RWPE2 (cell line): ENCODE data around the gene SERPINI1.
A peak's percentile ranks its signal among the peaks of the same experiment; 100 is the strongest.

Experiments
- ATAC-seq: fragments of 200-7000 bp; cut with Tn5 transposase; 3 replicates; pipeline ENCODE4 v1.9.1; 2021; ENCODE audit warnings: low read depth
- DNase-seq: peaks from one replicate; pipeline ENCODE4 v3.0.0-alpha.2; 2020; ENCODE audit warnings: low spot score
- H3K27ac ChIP-seq: fragments of 450-650 bp; 2 replicates; pipeline ENCODE4 v1.5.1; 2017; ENCODE audit warnings: mild to moderate bottlenecking; ENCODE audit not compliant: poor library complexity, severe bottlenecking
- H3K27me3 ChIP-seq: fragments of 250-450 bp; sonication (Bioruptor Pico); 2 replicates; pipeline ENCODE4 v1.5.1; 2021; ENCODE audit warnings: mild to moderate bottlenecking, moderate library complexity; ENCODE audit not compliant: insufficient read depth, poor library complexity, severe bottlenecking
- H3K36me3 ChIP-seq: fragments of 250-450 bp; sonication (Bioruptor Pico); 2 replicates; pipeline ENCODE4 v1.5.1; 2020; ENCODE audit warnings: low read depth, mild to moderate bottlenecking, moderate library complexity
- H3K4me1 ChIP-seq: fragments of 250-450 bp; sonication (Bioruptor Pico); 2 replicates; pipeline ENCODE4 v1.5.1; 2021; ENCODE audit warnings: mild to moderate bottlenecking, moderate library complexity; ENCODE audit not compliant: insufficient read depth, poor library complexity, severe bottlenecking
- H3K4me3 ChIP-seq: fragments of 250-450 bp; sonication (Bioruptor Pico); 2 replicates; pipeline ENCODE4 v1.5.1; 2021; ENCODE audit warnings: mild to moderate bottlenecking, moderate library complexity; ENCODE audit not compliant: severe bottlenecking
- H3K9me3 ChIP-seq: fragments of 250-450 bp; sonication (Bioruptor Pico); 2 replicates; pipeline ENCODE4 v1.5.1; 2021; ENCODE audit warnings: mild to moderate bottlenecking, moderate library complexity; ENCODE audit not compliant: severe bottlenecking
- TF ChIP-seq, protein P1 (sequence below): fragments of 450-650 bp; IDR thresholded peaks from one replicate; pipeline ENCODE4 v1.5.1; 2017; ENCODE audit warnings: mild to moderate bottlenecking, moderate library complexity; ENCODE audit not compliant: poor library complexity, severe bottlenecking

The SERPINI1 gene

DNA sequence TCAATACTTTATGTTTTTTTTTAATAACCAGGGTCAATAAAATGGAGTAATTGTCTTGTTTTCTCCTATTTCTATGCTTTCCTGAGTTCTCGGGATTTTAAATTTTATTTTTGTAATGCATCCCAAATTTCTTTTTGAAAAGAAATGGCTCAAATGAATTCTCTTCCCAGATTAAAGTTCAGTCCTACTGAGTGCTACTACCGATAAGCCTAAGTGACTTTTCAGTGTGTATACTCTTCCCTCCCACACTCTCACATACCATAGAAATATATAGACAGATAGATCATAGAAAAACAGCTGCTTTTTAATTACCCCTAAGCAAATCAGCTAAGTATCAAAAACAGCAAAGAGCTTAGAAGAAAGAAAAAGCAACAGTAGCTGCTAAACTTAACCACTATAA lies 1.5 kb downstream of the SERPINI1 start:
- Histone ChIP-seq H3K27ac (no peak overlapping the region), H3K9me3 (no peaks in the 10 kb centered on the region), H3K4me3 (peak overlapping the region; percentile 65), H3K4me1 (peaks cover 20% of the 10 kb centered on the region), H3K36me3 (peaks cover 10% of the 10 kb centered on the region), H3K27me3 (no peaks in the 10 kb centered on the region)
- TF ChIP-seq, protein P1, sequence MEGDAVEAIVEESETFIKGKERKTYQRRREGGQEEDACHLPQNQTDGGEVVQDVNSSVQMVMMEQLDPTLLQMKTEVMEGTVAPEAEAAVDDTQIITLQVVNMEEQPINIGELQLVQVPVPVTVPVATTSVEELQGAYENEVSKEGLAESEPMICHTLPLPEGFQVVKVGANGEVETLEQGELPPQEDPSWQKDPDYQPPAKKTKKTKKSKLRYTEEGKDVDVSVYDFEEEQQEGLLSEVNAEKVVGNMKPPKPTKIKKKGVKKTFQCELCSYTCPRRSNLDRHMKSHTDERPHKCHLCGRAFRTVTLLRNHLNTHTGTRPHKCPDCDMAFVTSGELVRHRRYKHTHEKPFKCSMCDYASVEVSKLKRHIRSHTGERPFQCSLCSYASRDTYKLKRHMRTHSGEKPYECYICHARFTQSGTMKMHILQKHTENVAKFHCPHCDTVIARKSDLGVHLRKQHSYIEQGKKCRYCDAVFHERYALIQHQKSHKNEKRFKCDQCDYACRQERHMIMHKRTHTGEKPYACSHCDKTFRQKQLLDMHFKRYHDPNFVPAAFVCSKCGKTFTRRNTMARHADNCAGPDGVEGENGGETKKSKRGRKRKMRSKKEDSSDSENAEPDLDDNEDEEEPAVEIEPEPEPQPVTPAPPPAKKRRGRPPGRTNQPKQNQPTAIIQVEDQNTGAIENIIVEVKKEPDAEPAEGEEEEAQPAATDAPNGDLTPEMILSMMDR: no peak
- ATAC-seq (no peak), DNase-seq (no peak)

DNA sequence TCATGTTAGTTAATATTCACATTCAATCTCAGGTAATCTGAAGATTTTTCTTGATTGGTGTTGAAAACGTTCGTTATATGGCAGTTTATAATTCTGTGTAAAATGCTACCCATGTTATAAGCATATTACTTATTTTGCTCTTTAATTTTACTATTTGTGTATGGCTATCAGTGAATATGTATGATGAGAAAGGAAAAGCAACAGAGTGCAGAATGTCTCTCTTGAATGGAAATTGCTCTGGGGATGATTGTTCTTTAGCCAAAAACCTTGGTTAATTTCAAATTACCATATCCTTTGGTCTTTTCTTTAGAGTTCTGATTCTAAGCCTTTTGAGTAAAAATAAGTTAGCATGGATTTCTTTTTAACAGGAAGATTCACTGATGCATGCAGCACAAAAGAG lies 2.5 kb downstream of the SERPINI1 start:
- no peaks in the 10 kb centered on the region for H3K9me3 ChIP-seq
- H3K27me3 ChIP-seq: no peaks in the 10 kb centered on the region
- DNase-seq (no peak), ATAC-seq (no peak)
- peaks cover 9% of the 10 kb centered on the region for H3K4me1 ChIP-seq
- H3K4me3 ChIP-seq: no peak overlapping the region
- no peak overlapping the region for H3K27ac ChIP-seq
- TF ChIP-seq, protein P1: no peak
- H3K36me3 ChIP-seq: peaks cover 5% of the 10 kb centered on the region; the same call in 1 of the 2 replicates

DNA sequence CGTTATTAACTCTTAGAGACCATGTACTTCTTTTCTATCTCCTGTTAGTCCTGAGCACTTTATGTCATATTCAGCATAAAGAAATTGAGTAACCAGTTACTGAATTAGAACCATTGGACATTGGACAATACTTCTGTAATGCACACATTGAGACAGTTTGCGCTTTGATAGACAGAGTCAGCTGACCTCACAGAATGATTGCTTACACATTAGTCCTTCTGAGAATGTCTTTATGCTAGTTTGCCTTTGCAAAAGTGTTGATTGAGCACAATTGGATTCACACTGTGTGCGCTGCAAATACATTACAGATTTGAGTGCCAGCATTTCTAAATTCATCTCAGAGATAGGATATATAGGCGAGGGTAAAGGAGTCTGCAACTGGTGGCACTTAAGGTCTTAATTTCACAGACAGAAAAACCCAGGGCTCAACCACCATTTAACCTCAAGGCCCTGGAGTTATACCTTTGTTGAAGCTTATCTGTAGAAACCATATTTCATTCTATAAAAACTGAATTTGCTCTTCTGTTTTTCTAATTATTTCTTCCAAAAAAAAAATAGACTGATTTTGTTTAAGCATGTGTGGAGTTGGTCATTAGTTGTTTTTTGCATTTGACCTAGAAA lies 3.8 kb downstream of the SERPINI1 start:
- TF ChIP-seq, protein P1: no peak
- H3K36me3 ChIP-seq: no peaks in the 10 kb centered on the region
- no peak for DNase-seq
- H3K9me3 ChIP-seq: no peaks in the 10 kb centered on the region
- no peaks in the 10 kb centered on the region for H3K27me3 ChIP-seq
- no peak overlapping the region for H3K4me3 ChIP-seq
- H3K27ac ChIP-seq: no peak overlapping the region
- H3K4me1 ChIP-seq: peaks cover 7% of the 10 kb centered on the region
- ATAC-seq: no peak

DNA sequence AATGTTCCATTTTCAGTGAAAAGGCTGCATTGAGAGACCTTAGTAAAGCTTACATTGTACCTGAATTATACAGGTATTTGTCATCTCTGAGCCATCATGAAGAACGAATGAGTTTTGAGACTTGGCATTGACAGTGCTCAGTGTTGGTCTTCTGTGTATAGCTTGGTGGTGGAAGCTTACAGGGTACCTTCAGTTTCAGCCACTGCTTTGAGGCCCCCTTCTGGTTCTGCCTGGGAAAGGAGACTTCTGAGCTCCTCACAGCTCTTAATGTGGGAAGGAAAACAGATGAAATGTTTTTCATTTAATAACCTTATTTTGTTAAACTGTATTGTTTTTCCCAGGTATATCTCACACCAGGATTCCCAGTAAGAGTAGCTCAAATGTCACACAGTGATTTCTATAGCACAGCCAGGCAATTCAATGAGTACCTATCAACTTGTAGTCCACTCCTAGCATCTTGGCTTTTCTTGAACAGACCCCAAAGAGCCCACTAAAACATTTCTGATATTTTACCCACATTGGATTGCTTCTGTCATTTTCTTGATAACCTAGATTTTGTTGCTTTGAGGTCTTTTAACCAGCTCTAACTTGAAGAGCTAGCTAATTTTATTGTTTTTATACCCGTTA lies 5.6 kb downstream of the SERPINI1 start:
- peak; percentile 94 for ATAC-seq

More for the DNA sequence above, 5.6 kb downstream of the SERPINI1 start:
- Histone ChIP-seq H3K27ac (no peak overlapping the region), H3K27me3 (no peaks in the 10 kb centered on the region), H3K4me3 (no peak overlapping the region), H3K36me3 (no peaks in the 10 kb centered on the region; the same call in 1 of the 2 replicates), H3K4me1 (peaks cover 7% of the 10 kb centered on the region), H3K9me3 (no peaks in the 10 kb centered on the region)
- TF ChIP-seq, protein P1: peak; percentile 62
- no peak for DNase-seq
